SK-N-SH (cell line): ENCODE results near the gene CCDC28A.

ENCODE experiments used
- CTCF ChIP-seq: fragments of 200-600 bp; sonication (generic); IDR thresholded peaks from 2 replicates; pipeline ENCODE4 v1.6.1; 2017; ENCODE audit warnings: antibody characterized with exemption, mild to moderate bottlenecking, moderate library complexity
- EP300 ChIP-seq, 2 experiments: IDR thresholded peaks; 2 replicates each; pipeline versions ENCODE4 v1.4.0 to v1.6.1; 2012; ENCODE audit warnings: borderline replicate concordance in 1 of 2, low read depth in 1 of 2, low read length in 1 of 2
- EZH2phosphoT487 ChIP-seq: fragments of 200-600 bp; sonication (generic); IDR thresholded peaks from 2 replicates; pipeline ENCODE4 v1.6.1; 2017; ENCODE audit warnings: low read depth, mixed run types, mild to moderate bottlenecking, antibody characterized with exemption, moderate library complexity, borderline replicate concordance
- FOXM1 ChIP-seq: IDR thresholded peaks from 2 replicates; pipeline ENCODE4 v1.4.0; 2012; ENCODE audit warnings: low read depth, mild to moderate bottlenecking
- MAX ChIP-seq: IDR thresholded peaks from 2 replicates; pipeline ENCODE4 v1.4.0; 2012; ENCODE audit warnings: low read depth
- NFIC ChIP-seq: IDR thresholded peaks from 2 replicates; pipeline ENCODE4 v1.4.0; 2012; ENCODE audit warnings: borderline replicate concordance
- NRF1 ChIP-seq: IDR thresholded peaks from 2 replicates; pipeline ENCODE4 v1.6.1; 2012; ENCODE audit warnings: low read depth, mild to moderate bottlenecking, low read length
- RFX5 ChIP-seq: IDR thresholded peaks from 2 replicates; pipeline ENCODE4 v1.6.1; 2012; ENCODE audit warnings: mild to moderate bottlenecking, improper control_type of control experiment, low read length
- SIN3A ChIP-seq: IDR thresholded peaks from 2 replicates; pipeline ENCODE4 v1.6.1; 2012; ENCODE audit warnings: low read depth, mild to moderate bottlenecking, low read length, moderate library complexity, borderline replicate concordance
- TCF12 ChIP-seq: IDR thresholded peaks from 2 replicates; pipeline ENCODE4 v1.4.0; 2012
- TEAD4 ChIP-seq: IDR thresholded peaks from 2 replicates; pipeline ENCODE4 v1.4.0; 2012; ENCODE audit warnings: mild to moderate bottlenecking, borderline replicate concordance; ENCODE audit not compliant: insufficient read depth
- USF1 ChIP-seq: IDR thresholded peaks from 2 replicates; pipeline ENCODE4 v1.4.0; 2012; ENCODE audit warnings: low read depth, borderline replicate concordance
- YY1 ChIP-seq: IDR thresholded peaks from 2 replicates; pipeline ENCODE4 v1.4.0; 2012; ENCODE audit warnings: low read depth, mild to moderate bottlenecking
- TF ChIP-seq, protein P1 (sequence below): IDR thresholded peaks from 2 replicates; pipeline ENCODE4 v1.4.0; 2012; ENCODE audit warnings: low read depth, borderline replicate concordance

- TF ChIP-seq CTCF (no peak), NFIC (no peak), MAX (no peak), FOXM1 (no peak), TCF12 (no peak), RFX5 (no peak), USF1 (no peak), YY1 (no peak), EP300 (IDR thresholded peaks at IDR 0.05; ENCODE audit: borderline replicate concordance in 1 of 2, low read depth in 1 of 2, low read length in 1 of 2) (no peak), NRF1 (no peak), SIN3A (no peak), EZH2phosphoT487 (no peak), TEAD4 (no peak)
- TF ChIP-seq, protein P1, sequence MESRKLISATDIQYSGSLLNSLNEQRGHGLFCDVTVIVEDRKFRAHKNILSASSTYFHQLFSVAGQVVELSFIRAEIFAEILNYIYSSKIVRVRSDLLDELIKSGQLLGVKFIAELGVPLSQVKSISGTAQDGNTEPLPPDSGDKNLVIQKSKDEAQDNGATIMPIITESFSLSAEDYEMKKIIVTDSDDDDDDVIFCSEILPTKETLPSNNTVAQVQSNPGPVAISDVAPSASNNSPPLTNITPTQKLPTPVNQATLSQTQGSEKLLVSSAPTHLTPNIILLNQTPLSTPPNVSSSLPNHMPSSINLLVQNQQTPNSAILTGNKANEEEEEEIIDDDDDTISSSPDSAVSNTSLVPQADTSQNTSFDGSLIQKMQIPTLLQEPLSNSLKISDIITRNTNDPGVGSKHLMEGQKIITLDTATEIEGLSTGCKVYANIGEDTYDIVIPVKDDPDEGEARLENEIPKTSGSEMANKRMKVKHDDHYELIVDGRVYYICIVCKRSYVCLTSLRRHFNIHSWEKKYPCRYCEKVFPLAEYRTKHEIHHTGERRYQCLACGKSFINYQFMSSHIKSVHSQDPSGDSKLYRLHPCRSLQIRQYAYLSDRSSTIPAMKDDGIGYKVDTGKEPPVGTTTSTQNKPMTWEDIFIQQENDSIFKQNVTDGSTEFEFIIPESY = no peak
Observed at GRCh38 chr6:138815221-138815620, 41.7 kb downstream of the CCDC28A start.
